Measurements from ENCODE around the gene AGAP2. TPM values are rescaled to one million over a fixed set of nuclear protein-coding genes. Genes with fewer than 3 reads are reported as not detected.

The AGAP2 gene
- total RNA-seq, 1 donor from 2014 or later: 57.1 TPM

DNA sequence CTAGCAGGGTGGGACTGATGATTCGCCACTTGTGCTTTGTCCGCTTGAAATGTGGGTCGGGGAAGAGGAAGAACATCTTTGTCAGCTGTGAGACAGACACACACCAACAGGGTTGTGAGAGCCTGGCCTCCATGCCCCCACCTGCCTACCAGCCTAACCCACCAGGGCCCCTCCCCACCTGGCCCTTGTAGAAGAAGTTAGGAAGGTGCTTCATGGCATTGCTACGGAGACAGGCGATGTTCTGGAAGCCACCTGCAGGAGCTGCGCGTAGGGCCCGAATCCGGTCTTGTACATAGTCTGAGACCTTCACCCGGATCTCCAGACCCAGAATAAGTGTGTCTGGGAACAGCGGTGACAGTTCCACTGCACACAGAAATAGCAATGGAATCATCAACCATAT, 31.1 kb upstream of the AGAP2 start:
- intact Hi-C loops (cut with micrococcal nuclease): no loop called here

DNA sequence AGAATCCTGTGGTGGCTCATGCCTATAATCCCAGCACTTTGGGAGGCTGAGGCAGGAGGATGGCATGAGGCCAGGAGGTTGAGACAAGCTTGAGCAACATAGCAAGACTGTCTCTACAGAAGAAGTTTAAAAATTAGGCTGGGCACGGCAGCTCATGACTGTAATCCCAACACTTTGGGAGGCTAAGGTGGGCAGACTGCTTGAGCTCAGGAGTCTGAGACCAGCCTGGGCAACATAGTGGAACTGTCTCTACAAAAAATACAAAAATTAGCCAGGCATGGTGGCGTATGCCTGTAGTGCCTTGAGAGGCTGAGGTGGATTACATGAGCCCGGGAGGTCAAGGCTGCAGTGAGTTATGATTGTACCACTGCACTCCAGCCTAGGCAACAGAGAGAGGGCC, 29.3 kb upstream of the AGAP2 start:
- intact Hi-C loops (cut with micrococcal nuclease): no loop called here

GRCh38 chr12:57767305-57767698, 28.8 kb upstream of the AGAP2 start:
- intact Hi-C loops (cut with micrococcal nuclease): no loop called here

DNA sequence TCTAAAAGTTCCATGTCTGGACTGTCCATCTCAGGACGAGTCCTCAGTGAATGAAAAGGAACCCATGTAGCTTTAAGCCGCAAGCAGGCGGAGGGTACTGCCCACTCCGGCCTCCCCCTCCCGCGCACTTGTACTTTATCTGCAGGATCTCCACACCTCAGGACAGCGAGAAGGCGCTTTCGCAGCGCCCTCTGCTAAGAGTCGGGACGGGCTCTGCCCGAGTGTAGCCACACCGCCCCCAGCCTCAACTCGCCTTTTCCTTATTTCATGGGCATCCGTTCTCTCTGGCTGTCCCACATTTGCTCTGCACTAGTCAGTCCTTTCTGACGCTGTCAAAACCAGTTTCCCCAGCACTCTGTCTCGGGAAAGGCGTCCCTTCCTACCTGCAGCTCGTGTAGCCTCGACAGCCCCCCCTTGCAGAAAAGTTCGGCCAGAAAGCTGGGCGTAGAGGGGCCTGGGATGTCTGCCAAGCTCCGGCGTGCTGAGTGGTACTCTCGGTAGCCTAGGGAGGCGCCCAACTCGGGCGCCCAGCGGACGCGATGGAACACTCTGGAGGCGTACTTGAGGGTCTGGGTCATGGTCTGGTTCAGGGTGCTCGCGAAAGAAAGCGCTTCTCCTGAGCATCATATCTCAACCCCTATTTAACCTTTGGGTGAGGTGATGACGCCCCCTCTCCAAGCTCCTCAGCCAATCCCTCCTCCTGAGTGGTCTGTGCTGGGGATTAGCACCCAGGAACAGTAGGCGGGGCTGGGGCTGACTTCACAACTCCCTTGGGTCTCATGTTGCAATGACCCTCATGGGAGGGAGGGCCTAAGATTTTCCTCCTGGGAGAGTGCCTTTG, 28.1 kb upstream of the AGAP2 start, which contains the start of gene CYP27B1:
CYP27B1 (minus strand) TSS at position 615 of the 841 bp plus-strand sequence; CDS start at position 578, 37 bp downstream.
- intact Hi-C loops (cut with micrococcal nuclease): no loop called here

DNA sequence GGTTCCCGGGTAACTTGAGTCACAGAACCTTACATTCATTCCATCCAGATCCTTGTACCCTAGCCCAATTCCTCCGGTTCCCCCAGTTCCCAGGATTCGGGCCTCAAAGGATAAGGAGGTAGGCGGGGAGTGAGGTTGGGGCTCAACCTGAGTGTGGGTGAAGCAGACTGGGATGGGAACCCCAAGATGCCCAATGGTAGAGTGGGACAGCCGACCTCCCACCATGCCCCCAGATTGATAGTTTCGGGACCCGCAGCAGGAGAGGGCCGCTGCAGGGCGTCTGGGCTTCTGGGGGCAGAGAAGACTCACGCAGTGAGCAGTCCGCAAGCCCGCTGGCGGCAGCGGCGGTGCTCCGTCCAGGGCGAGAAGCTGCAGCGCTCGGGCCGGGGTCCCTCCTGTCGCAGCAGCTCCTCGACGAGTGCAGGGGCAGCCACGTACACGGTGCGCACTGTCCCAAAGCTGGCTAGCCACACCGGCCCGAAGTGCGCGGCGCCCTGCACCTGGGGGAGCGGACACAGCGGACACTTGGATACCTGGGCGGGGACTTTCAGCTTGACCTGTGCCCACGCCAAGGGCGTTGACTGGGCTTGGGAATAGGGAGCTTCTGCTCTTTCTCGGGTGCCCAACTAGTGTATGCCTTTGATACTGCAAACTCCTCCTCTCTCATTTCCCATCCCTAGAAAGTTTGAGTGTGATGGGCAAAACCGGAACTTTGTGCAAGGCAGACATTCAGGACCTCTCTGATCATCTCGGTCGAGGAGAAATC, 27.3 kb upstream of the AGAP2 start:
- intact Hi-C loops (cut with micrococcal nuclease): loop anchor here (1.0 kb wide), 1 partner anchor 10 kb away; no protein-coding TSS in a partner anchor

DNA sequence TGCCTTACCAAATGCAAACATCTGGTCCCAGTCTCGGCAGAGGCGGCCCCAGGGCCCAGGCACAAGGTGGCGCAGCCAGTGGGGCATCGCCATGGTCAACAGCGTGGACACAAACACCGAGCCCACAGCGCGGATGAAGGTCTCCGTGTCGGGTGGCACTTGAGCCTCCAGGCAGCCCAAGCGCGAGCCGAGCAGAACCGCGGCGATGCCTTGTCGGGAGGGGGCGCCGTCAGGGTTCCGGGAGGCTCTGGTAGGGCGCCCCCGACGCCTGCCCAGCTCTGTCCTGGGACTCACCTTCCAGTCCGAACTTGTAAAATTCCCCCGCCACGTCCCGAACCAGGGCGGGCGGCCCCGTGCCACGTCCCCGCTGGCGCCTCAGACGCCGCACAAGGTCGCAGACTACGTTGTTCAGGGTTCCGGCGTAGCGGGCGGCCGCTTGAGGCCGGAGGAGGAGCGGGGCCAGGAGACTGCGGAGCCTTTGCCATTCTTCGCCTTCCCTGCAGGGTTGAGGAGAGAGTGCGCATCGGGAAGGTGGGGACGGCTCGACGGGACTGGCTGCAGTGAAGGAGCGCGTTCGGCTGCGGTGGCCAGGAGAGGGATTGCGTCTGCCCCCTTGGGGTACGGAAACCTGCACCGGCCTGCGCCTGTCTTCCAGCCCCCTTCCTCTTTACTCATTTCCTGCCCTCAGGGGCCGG, 26.6 kb upstream of the AGAP2 start:
- intact Hi-C loops (cut with micrococcal nuclease): loop anchor here (1.0 kb wide), 1 partner anchor 9 kb away; no protein-coding TSS in a partner anchor

DNA sequence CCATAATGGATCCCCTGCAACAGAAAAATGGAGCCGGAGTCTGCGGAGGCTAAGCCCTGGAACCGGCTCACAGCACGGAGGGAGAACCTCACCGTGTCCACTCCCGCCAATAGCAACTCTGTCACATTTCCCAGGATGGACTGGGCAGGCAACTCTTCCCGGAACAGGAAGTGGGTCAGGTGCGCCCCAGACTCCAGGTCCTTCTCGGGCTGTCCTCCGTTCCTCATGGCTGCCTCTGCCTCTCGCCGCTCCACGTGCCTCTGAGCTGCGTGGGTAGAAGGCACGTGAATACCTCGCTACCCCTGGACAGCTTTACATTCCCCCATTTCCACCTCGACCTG, 26.1 kb upstream of the AGAP2 start:
- intact Hi-C loops (cut with micrococcal nuclease): loop anchor here (1.0 kb wide), 1 partner anchor 8 kb away; no protein-coding TSS in a partner anchor

GRCh38 chr12:57763881-57764661, 25.5 kb upstream of the AGAP2 start:
- intact Hi-C loops (cut with micrococcal nuclease): no loop called here

DNA sequence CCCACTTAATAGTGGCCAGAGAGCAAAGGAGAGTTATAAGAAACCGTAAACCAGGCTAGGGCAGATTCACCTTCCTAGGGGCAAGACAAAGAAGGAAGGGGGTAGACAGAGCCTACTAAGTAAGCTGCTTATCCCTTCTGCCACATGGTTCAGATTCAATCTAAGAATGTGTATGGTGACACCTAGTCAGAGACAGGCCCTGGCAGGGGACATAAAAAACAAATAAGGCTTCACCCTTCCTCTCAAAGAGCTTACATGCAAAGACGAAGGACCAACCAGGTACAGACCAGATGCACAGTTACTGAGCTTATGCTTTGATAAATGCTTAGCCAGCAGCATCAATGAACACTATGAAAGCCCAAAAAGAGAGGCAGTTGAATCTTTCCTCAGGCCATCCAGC, 23.9 kb upstream of the AGAP2 start:
- intact Hi-C loops (cut with micrococcal nuclease): no loop called here

DNA sequence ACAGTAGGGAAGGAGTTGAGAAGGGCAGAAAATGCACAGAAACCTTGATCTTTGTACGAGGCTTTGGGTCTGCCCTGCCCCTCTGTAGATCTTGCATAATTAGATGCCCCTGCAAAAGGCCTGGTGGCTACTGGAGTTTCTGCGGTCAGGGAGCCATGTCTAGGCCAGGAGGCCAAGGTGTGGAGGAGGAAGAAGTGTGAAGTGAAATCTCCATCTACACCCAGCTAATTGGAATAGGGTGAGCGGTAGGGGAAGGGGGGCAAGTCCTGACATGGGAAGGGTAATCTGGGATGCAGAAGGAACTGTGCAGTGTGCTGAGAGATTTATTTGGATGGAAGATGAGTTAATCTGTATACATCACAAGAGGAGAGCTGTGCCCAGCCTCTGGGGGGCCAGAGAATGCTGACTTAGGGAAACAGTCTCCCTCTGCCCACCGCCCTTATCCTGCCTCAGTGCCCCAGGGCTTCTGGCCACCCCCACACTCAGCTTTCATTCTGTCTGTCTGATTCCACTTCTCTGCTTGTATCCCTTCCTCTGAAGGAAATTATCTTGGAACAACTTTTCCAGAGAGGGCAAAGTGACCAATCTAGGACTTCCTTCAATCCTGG, 23.0 kb upstream of the AGAP2 start:
- intact Hi-C loops (cut with micrococcal nuclease): no loop called here

DNA sequence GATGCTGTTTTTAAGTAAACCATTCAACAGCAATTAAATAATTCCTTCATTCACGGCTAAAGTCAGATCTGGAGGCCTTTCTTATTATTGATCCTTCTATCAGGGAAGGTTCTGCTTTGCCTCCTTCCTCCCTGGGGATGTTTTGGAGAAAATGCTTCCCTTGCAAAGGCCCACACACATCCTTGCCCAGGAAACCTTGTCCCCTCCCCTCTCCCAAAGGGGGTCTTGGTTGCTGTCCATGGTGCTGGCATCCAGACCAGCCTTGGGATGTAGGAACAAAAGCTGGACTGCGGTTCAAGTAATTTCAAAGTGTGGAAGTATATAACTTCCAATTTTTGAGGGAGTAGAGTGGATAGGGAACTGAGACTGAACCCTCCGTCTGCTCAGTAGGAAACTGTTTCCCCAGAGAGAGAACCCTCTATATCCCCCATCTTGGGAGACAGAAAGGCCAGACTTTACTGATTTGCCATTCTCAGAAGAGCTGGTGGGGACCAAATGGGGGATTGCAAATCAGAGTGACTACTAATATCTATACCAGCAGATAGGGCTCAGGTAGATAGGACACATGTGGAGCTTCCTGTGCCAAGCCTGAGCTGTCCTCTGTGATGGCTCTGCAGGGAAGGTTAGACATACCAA, 21.9 kb upstream of the AGAP2 start:
- intact Hi-C loops (cut with micrococcal nuclease): no loop called here

- intact Hi-C loops (cut with micrococcal nuclease): loop anchor here (5.0 to 10.0 kb wide), 2 partner anchors 73 to 1125 kb away; partner anchors contain the start of gene BAZ2A
These were observed 20.9 kb upstream of the AGAP2 start for GRCh38 chr12:57759360-57759980.

- intact Hi-C loops (cut with micrococcal nuclease): loop anchor here (5.0 to 10.0 kb wide), 2 partner anchors 74 to 1124 kb away; partner anchors contain the start of gene BAZ2A
These were observed 20.2 kb upstream of the AGAP2 start for GRCh38 chr12:57758552-57759359.

GRCh38 chr12:57757771-57758170, 19.2 kb upstream of the AGAP2 start:
- intact Hi-C loops (cut with micrococcal nuclease): loop anchor here (5.0 to 10.0 kb wide), 2 partner anchors 75 to 1123 kb away; partner anchors contain the start of gene BAZ2A

DNA sequence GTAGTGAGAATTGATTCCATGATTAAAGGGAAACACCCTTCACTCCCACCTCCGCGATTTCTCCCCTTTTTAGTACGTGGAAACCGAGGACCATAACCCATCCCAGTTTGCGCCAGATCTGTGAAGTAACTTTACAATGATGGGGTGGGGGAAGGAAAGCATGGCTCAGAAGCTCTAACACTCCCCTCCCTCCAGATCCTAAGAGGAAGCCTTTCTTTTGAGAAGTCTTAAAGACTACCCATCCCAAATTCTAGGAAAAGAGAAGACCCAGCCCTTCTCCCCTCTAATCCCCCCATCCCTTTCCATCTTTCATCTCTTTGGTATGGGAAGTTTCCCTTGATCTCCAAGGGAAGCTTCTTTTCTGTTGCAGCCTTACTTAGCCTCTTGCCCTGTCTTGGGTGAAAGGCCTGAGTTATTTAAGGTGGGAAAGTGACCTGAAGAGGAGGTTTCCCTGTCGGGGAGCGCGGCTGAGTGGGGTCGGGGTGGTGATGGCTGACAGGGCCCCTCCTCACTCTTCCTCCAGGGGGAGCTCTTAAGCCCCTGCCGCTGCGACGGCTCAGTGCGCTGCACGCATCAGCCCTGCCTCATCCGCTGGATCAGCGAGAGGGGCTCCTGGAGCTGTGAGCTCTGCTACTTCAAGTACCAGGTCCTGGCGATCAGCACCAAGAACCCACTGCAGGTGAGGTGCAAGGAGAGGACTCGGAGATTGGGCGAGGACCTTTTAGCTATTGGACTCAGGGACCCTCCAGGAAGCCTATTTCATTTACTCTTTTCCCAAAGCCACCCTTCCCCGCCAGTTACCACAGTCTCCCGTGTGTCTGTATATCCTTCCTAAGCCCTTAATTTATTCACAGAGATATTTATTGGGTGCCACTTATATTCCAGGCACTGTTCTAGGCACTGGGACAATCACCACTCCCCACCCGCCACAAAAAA, 18.1 kb upstream of the AGAP2 start:
- intact Hi-C loops (cut with micrococcal nuclease): loop anchor here (1.0 to 10.0 kb wide), 5 partner anchors 9 to 1122 kb away; partner anchors contain the start of genes BAZ2A, EEF1AKMT3 and METTL1

- intact Hi-C loops (cut with micrococcal nuclease): loop anchor here (1.0 to 10.0 kb wide), 6 partner anchors 10 to 1121 kb away; partner anchors contain the start of genes BAZ2A, EEF1AKMT3, METTL1 and TSFM
These were observed 17.2 kb upstream of the AGAP2 start for GRCh38 chr12:57755454-57756372.

All from T-helper 2 cell treated with Interferon-gamma antibody and Interleukin-4, amounts not matched to agents 100 ng/mL and 5 ng/mL, for 36 hours (primary cell).